ENCODE results near the gene DAB2IP.

GRCh38 chr9:121620325-121620673, 31.1 kb upstream of the DAB2IP start:
- no peak for TF ChIP-seq EP300 (conservative IDR thresholded peaks at IDR 0.05; ENCODE audit: poor library complexity, severe bottlenecking)
- no peak for TF ChIP-seq CTCF (IDR thresholded peaks at IDR 0.05; ENCODE audit: poor library complexity, severe bottlenecking)
- no peak for TF ChIP-seq SMC3 (conservative IDR thresholded peaks at IDR 0.05; ENCODE audit: poor library complexity)
- TF ChIP-seq POLR2AphosphoS5 (IDR thresholded peaks at IDR 0.05), result no peak

Data from neural cell (in vitro differentiated cells).